ENCODE measurements around the gene CAST. TPM values are rescaled to one million over a fixed set of nuclear protein-coding genes. Genes with fewer than 3 reads are reported as not detected.
A peak's percentile ranks its signal among the peaks of the same experiment; 100 is the strongest.

CAST gene
- total RNA-seq, 5 donors from 2014 or later (not counting 1 experiment from before 2014, with no cell fraction given) = 166 to 238 (median 191) TPM

DNA sequence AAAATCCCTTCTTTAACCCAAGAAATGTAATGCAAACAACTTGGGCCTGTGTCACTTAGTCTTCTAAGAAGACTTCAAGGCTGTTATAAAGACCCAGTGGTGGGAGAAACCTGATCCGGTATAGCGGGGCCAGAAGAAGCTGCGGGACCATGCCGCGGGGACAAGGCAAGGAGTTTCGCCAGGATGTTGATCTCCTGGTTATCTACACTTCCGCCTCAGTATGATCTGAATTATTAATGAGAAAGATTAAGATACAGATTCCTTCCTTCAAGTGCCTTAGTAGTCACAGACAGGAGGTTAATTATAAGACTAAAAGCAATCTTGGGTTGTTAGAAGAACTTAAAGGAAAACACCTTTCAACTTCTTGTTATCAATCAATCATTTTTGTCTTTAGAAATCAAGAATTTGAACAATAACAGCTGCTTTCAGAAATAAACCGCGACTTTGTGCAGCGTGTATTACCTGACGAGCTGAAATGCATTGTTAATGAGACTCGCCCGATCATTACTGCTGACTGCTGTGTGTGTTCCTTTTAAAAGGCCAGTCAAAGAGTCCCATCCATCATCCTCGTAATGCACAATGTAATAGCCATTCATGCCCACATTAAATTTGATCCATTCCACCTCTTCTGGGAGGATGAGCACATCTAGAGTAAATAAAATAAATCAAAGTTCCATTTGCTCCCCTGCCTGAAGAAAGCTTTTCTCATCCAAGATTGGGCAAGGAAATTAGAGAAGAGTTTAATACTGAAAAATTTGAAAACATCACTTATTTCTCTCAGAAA is 123.3 kb downstream of the CAST start:
- no peaks in the 10 kb centered on the region for H3K9me3 ChIP-seq
- Mint-ChIP-seq H3K9me3 (no peaks in the 10 kb centered on the region), H3K27me3 (no peaks in the 10 kb centered on the region), H3K36me3 (peaks cover 72% of the 10 kb centered on the region), H3K4me1 (peaks cover 9 to 12% (median 10%) of the 10 kb centered on the region in 3 donors), H3K4me3 (no peak overlapping the region), H3K27ac (peak overlapping the region; percentile 44 to 69)
- ATAC-seq (replicated peaks in 1 of 4) = no peak
- H3K27me3 ChIP-seq (replicated peaks in 1 of 2; ENCODE audit: control insufficient read depth in 2 of 2, extremely low read depth in 1 of 2, insufficient read depth in 2 of 2, low read length in 1 of 2) = no peaks in the 10 kb centered on the region
- no peaks in the 10 kb centered on the region for H3K4me1 ChIP-seq (ENCODE audit: control insufficient read depth in 1 of 2, extremely low read depth in 1 of 2, insufficient read depth in 2 of 2, low read length in 2 of 2)
- ChIA-PET POLR2A (interaction anchor here in 1 of 2 donors (0.6 to 0.9 kb wide), 2 partner anchors 16 to 26 kb away, joined by 3 to 14 read pairs; no protein-coding TSS in a partner anchor), CTCF (interaction anchor here (0.6 to 0.7 kb wide), 3 partner anchors 132 to 356 kb away, joined by 4 read pairs; no protein-coding TSS in a partner anchor)
- no peak for DNase-seq
- no peak overlapping the region for H3K4me3 ChIP-seq (ENCODE audit: control insufficient read depth in 1 of 2, extremely low read depth in 1 of 2, low read length in 1 of 2)
- H3K36me3 ChIP-seq (ENCODE audit: control insufficient read depth in 2 of 2, extremely low read depth in 1 of 2, insufficient read depth in 1 of 2, low read length in 1 of 2) = peaks cover 17 to 90% of the 10 kb centered on the region in 2 donors
- WGBS (ENCODE audit: insufficient coverage) = 86% methylated on average over 7 of the region's 14 CpGs
- no peak overlapping the region for H3K27ac ChIP-seq (ENCODE audit: low read length)

DNA sequence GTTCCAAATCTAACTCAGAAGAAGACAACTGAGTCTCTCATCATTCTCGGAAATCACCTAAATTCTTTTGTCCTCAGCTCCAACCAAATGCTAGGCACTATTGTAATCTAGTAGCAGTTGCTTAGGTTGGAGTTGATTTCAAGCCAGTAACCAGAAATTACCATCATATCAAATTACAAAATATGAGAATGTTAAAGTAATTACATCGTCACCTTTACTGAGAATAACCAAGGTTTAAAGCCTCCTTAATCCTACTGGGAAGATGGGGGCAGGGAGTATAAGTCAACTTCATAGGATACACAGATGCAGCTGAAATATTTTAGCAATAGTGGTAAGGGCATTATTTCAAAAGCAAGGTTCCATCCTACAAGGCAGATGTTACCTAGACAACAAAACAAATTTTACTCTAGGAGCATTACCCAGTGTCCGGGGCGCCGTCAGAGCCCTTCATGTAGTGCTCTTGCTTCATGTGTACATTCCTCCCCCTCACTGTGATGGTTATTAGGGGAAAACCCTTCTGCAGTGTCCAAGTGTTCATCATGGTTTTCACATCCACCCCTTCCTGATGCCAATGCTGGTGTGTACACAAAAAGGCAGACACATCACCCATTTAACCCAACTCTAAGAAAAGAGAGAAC is 126.1 kb downstream of the CAST start:
- H3K4me3 Mint-ChIP-seq = no peak overlapping the region
- H3K9me3 ChIP-seq = no peaks in the 10 kb centered on the region
- no peak overlapping the region for H3K4me3 ChIP-seq (ENCODE audit: control insufficient read depth in 1 of 2, extremely low read depth in 1 of 2, low read length in 1 of 2)
- H3K27me3 ChIP-seq (replicated peaks in 1 of 2; ENCODE audit: control insufficient read depth in 2 of 2, extremely low read depth in 1 of 2, insufficient read depth in 2 of 2, low read length in 1 of 2) = no peaks in the 10 kb centered on the region
- ATAC-seq (replicated peaks in 1 of 4) (no peak), DNase-seq (no peak)
- no peaks in the 10 kb centered on the region for H3K4me1 ChIP-seq (ENCODE audit: control insufficient read depth in 1 of 2, extremely low read depth in 1 of 2, insufficient read depth in 2 of 2, low read length in 2 of 2)
- peak overlapping the region; percentile 63 to 71 for H3K27ac Mint-ChIP-seq
- H3K4me1 Mint-ChIP-seq = peaks cover 22 to 25% (median 23%) of the 10 kb centered on the region in 3 donors
- ChIA-PET CTCF (interaction anchor here (0.7 to 1.1 kb wide), 2 partner anchors 17 to 374 kb away, joined by 3 to 4 read pairs; no protein-coding TSS in a partner anchor), POLR2A (no interaction called here)
- H3K27me3 Mint-ChIP-seq = no peaks in the 10 kb centered on the region
- H3K9me3 Mint-ChIP-seq = no peaks in the 10 kb centered on the region
- no peak overlapping the region for H3K27ac ChIP-seq (ENCODE audit: low read length)
- H3K36me3 Mint-ChIP-seq = peaks cover 69% of the 10 kb centered on the region
- peaks cover 17 to 86% of the 10 kb centered on the region in 2 donors for H3K36me3 ChIP-seq (ENCODE audit: control insufficient read depth in 2 of 2, extremely low read depth in 1 of 2, insufficient read depth in 1 of 2, low read length in 1 of 2)
- no CpG with 5 or more reads among the region's 5 CpGs for WGBS (ENCODE audit: insufficient coverage)

DNA sequence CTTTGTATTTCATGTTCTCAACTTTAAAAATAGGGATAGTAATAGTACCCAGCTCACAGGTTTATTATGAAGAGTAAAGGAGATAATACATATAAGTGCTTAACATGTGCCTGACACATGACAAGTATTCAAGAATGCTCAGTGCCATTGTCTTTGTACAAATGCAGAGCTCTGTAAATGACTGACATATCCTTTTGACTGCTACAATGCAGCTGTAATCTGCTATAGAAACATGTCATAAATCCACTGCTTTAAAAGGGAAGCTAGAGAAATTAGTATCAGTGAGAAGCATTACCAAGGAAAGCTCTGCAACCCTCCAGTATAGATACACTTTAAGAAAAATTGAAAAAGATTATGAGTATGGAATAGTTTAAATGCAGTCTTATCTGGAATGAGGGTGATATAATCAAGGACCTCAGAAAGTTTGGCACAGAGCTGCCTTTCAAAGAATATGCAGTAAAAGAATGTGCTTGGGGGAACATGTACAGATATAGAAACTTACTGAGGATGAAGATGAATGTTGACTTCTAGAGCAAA is 127.7 kb downstream of the CAST start:
- Histone ChIP-seq H3K4me1 (ENCODE audit: control insufficient read depth in 1 of 2, extremely low read depth in 1 of 2, insufficient read depth in 2 of 2, low read length in 2 of 2) (peaks cover under 1 to 7% of the 10 kb centered on the region in 2 experiments), H3K9me3 (no peaks in the 10 kb centered on the region), H3K27ac (ENCODE audit: low read length) (no peak overlapping the region), H3K4me3 (ENCODE audit: control insufficient read depth in 1 of 2, extremely low read depth in 1 of 2, low read length in 1 of 2) (no peak overlapping the region), H3K27me3 (replicated peaks in 1 of 2; ENCODE audit: control insufficient read depth in 2 of 2, extremely low read depth in 1 of 2, insufficient read depth in 2 of 2, low read length in 1 of 2) (no peaks in the 10 kb centered on the region), H3K36me3 (ENCODE audit: control insufficient read depth in 2 of 2, extremely low read depth in 1 of 2, insufficient read depth in 1 of 2, low read length in 1 of 2) (peaks cover 14 to 87% of the 10 kb centered on the region in 2 donors)
- DNase-seq (no peak), ATAC-seq (replicated peaks in 1 of 4) (no peak)
- CTCF ChIA-PET = interaction anchor here (0.7 to 1.3 kb wide), 3 partner anchors 10 to 79 kb away, joined by 3 to 4 read pairs (median 3); no protein-coding TSS in a partner anchor
- H3K9me3 Mint-ChIP-seq = no peaks in the 10 kb centered on the region
- peaks cover 73% of the 10 kb centered on the region for H3K36me3 Mint-ChIP-seq
- POLR2A ChIA-PET = interaction anchor here in 1 of 2 donors (0.5 kb wide), 1 partner anchor 18 kb away, joined by 3 read pairs; no protein-coding TSS in a partner anchor
- peaks cover 31 to 35% (median 33%) of the 10 kb centered on the region in 3 donors for H3K4me1 Mint-ChIP-seq
- peak overlapping the region; percentile 64 to 71 for H3K27ac Mint-ChIP-seq
- H3K27me3 Mint-ChIP-seq = no peaks in the 10 kb centered on the region
- no peak overlapping the region for H3K4me3 Mint-ChIP-seq

DNA sequence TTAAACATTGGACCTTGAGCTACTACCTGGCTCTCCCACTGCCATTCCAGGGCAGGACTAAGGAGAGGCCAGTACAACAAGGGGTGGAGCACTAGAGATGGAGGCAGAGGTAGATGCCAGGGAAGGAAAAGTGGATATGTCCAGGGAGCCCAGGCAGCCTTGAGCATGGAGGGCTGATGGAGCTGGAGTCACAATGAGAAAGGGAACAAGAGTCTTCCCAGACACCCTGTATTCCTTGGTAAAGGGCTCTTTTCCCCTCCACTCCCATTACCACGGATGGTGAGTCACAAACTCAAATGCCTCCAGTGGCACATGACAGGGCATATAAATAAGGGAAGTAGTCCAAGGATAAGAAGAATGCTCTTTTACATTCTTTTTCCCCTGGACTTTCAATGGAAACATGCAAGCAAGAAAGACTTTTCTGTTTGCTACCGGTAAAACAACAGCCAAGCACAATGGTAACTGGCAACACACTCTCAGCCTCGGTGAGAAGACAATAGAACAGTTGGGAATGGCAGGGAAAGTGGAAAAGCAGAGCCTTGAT is 128.9 kb downstream of the CAST start:
- Mint-ChIP-seq H3K9me3 (no peaks in the 10 kb centered on the region), H3K4me1 (peaks cover 42 to 46% (median 44%) of the 10 kb centered on the region in 3 donors), H3K36me3 (peaks cover 72% of the 10 kb centered on the region), H3K27me3 (no peaks in the 10 kb centered on the region), H3K4me3 (no peak overlapping the region), H3K27ac (peak overlapping the region; percentile 71 to 81)
- H3K4me1 ChIP-seq (ENCODE audit: control insufficient read depth in 1 of 2, extremely low read depth in 1 of 2, insufficient read depth in 2 of 2, low read length in 2 of 2) = peaks cover 7 to 11% of the 10 kb centered on the region in 2 experiments
- DNase-seq (no peak), ATAC-seq (replicated peaks in 1 of 4) (no peak)
- ChIA-PET CTCF (interaction anchor here in 1 of 2 donors (0.9 to 1.3 kb wide), 2 partner anchors 42 to 78 kb away, joined by 3 read pairs; no protein-coding TSS in a partner anchor), POLR2A (interaction anchor here in 1 of 2 donors (0.5 kb wide), 1 partner anchor 20 kb away, joined by 3 read pairs; no protein-coding TSS in a partner anchor)
- H3K27me3 ChIP-seq (replicated peaks in 1 of 2; ENCODE audit: control insufficient read depth in 2 of 2, extremely low read depth in 1 of 2, insufficient read depth in 2 of 2, low read length in 1 of 2) = no peaks in the 10 kb centered on the region
- H3K27ac ChIP-seq (ENCODE audit: low read length) = peak overlapping the region; percentile 4
- peaks cover 14 to 87% of the 10 kb centered on the region in 2 donors for H3K36me3 ChIP-seq (ENCODE audit: control insufficient read depth in 2 of 2, extremely low read depth in 1 of 2, insufficient read depth in 1 of 2, low read length in 1 of 2)
- no CpG with 5 or more reads among the region's 3 CpGs for WGBS (ENCODE audit: insufficient coverage)
- no peak overlapping the region for H3K4me3 ChIP-seq (ENCODE audit: control insufficient read depth in 1 of 2, extremely low read depth in 1 of 2, low read length in 1 of 2)
- H3K9me3 ChIP-seq = no peaks in the 10 kb centered on the region

DNA sequence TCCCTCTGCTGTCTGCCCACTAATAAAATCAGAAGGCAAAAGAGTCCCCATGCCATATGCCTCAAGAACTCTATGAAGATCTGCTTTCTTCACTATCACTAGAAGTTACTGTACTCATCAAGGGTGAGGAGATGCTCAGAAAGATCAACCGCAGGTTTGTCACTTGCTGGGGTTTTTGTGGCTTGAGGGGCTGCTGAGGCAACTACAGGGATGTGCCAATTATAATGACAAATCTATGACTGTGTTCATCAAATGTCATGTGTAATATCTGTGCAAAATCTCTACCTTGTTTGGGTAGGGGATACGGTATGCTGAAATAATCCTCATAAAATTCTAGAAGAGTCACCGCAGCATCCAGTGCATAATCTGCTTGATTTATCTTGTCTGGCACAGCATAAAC is 132.6 kb downstream of the CAST start:
- POLR2A ChIA-PET = no interaction called here
- H3K27ac ChIP-seq (ENCODE audit: low read length) = peak overlapping the region; percentile 35
- Mint-ChIP-seq H3K4me3 (peak overlapping the region in 1 of 3 donors; percentile 4), H3K4me1 (peaks cover 47 to 68% (median 64%) of the 10 kb centered on the region in 3 donors), H3K27ac (peak overlapping the region; percentile 45 to 68), H3K9me3 (no peaks in the 10 kb centered on the region), H3K36me3 (peaks cover 83% of the 10 kb centered on the region), H3K27me3 (no peaks in the 10 kb centered on the region)
- H3K4me1 ChIP-seq (ENCODE audit: control insufficient read depth in 1 of 2, extremely low read depth in 1 of 2, insufficient read depth in 2 of 2, low read length in 2 of 2) = peaks cover 7 to 11% of the 10 kb centered on the region in 2 experiments
- H3K4me3 ChIP-seq (ENCODE audit: control insufficient read depth in 1 of 2, extremely low read depth in 1 of 2, low read length in 1 of 2) = no peak overlapping the region
- DNase-seq (peak in 32 of 35 experiments; percentile 10 to 61 (median 36)), ATAC-seq (replicated peaks in 1 of 4) (peak; percentile 86 to 93 (median 92))
- H3K27me3 ChIP-seq (replicated peaks in 1 of 2; ENCODE audit: control insufficient read depth in 2 of 2, extremely low read depth in 1 of 2, insufficient read depth in 2 of 2, low read length in 1 of 2) = no peaks in the 10 kb centered on the region
- peaks cover 19 to 92% of the 10 kb centered on the region in 2 donors for H3K36me3 ChIP-seq (ENCODE audit: control insufficient read depth in 2 of 2, extremely low read depth in 1 of 2, insufficient read depth in 1 of 2, low read length in 1 of 2)
- CTCF ChIA-PET = no interaction called here
- no CpG with 5 or more reads among the region's 3 CpGs for WGBS (ENCODE audit: insufficient coverage)
- H3K9me3 ChIP-seq = no peaks in the 10 kb centered on the region
